Thoracic aorta (tissue), 2 donors: ENCODE measurements around the gene GATA3. TPM values are rescaled to one million over a fixed set of nuclear protein-coding genes. Genes with fewer than 3 reads are reported as not detected.

Source experiments
- ATAC-seq: fragments of 150-250 bp; one replicate; pipeline ENCODE4 v1.8.0; 2017; ENCODE audit warnings: low read depth; ENCODE audit not compliant: insufficient number of reproducible peaks, low FRiP score
- DNase-seq: peaks from one replicate; pipeline ENCODE4 v3.0.0-alpha.2; 2020; ENCODE audit warnings: low spot score
- H3K27ac ChIP-seq, 2 donors: fragments of 200-600 bp; sonication (generic); 1 replicate in 1 of 2; 2 replicates in 1 of 2; pipeline ENCODE4 v1.5.1; 2016; ENCODE audit warnings: mild to moderate bottlenecking in 2 of 2, moderate library complexity in 2 of 2
- H3K27me3 ChIP-seq: fragments of 200-600 bp; sonication (generic); replicated peaks from 2 replicates; pipeline ENCODE4 v1.6.0; 2016; ENCODE audit warnings: mild to moderate bottlenecking; ENCODE audit not compliant: insufficient read depth
- H3K36me3 ChIP-seq: fragments of 200-600 bp; sonication (generic); one replicate; pipeline ENCODE4 v1.5.1; 2016
- H3K4me1 ChIP-seq, 2 donors: fragments of 200-600 bp; sonication (generic); 1 replicate in 1 of 2; 2 replicates in 1 of 2; pipeline versions ENCODE4 v1.5.1 to v1.6.0; 2016; ENCODE audit warnings: low read depth in 2 of 2, mild to moderate bottlenecking in 1 of 2; ENCODE audit not compliant: control insufficient read depth in 1 of 2
- H3K4me3 ChIP-seq: fragments of 200-600 bp; sonication (generic); 2 replicates; pipeline ENCODE4 v1.5.1; 2016; ENCODE audit warnings: mild to moderate bottlenecking
- H3K9me3 ChIP-seq: fragments of 200-600 bp; sonication (generic); 2 replicates; pipeline ENCODE4 v1.5.1; 2016
- total RNA-seq, 2 donors: library from RNA; depleted of rRNA; stranded (reverse); fragments of >200 nt; gene quantifications; one replicate each; pipeline versions ENCODE4 v1.1.0 to v1.2.3, GENCODE V29; 2016
- TF ChIP-seq, protein P1 (sequence below): fragments of 200-600 bp; sonication (generic); IDR thresholded peaks from one replicate; pipeline ENCODE4 v1.5.1; 2019; ENCODE audit warnings: antibody characterized with exemption

Gene GATA3
- total RNA-seq, 2 donors from 2014 or later, result not detected

DNA sequence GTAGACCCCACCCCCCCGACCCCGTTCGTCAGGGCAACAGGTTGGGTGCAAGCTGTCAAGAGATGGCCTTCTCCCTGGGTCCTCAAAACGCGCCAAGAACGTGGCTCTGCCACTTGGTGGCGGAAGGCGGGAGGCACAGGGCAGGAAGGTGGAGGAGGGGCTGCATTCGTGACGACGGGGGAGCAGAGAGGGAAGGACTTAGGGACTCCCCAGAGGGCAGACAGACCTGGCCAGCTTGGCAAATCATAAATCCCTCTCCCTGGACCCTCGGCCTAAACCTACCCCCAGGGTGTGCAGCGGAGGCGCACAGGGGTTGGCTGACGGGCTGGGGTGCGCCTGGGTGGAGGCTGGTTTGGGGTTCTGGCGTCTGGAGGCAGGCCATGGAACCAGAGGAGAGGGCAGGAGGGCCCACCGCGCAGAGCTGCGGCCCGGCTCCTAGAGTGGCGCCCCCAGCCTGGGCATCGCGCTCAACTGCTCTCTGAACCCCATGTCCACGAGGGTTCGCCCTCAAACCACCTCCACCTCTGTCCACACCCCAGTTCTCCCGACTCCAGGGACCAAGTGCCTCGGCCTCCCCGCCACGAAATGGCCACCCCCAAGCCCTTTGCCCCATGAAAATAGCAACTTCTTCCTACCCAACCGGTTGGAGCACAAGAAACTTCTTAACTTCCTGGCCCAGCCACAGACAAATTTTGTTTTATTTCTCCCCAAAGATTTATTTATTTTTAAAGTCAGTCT, 10.8 kb upstream of the GATA3 start:
- Histone ChIP-seq H3K27me3 (peaks cover 38% of the 10 kb centered on the region), H3K9me3 (no peaks in the 10 kb centered on the region), H3K27ac (no peak overlapping the region), H3K4me3 (no peak overlapping the region), H3K36me3 (no peaks in the 10 kb centered on the region), H3K4me1 (peaks cover 3 to 18% of the 10 kb centered on the region in 2 donors)
- ATAC-seq (no peak), DNase-seq (no peak)
- TF ChIP-seq, protein P1, sequence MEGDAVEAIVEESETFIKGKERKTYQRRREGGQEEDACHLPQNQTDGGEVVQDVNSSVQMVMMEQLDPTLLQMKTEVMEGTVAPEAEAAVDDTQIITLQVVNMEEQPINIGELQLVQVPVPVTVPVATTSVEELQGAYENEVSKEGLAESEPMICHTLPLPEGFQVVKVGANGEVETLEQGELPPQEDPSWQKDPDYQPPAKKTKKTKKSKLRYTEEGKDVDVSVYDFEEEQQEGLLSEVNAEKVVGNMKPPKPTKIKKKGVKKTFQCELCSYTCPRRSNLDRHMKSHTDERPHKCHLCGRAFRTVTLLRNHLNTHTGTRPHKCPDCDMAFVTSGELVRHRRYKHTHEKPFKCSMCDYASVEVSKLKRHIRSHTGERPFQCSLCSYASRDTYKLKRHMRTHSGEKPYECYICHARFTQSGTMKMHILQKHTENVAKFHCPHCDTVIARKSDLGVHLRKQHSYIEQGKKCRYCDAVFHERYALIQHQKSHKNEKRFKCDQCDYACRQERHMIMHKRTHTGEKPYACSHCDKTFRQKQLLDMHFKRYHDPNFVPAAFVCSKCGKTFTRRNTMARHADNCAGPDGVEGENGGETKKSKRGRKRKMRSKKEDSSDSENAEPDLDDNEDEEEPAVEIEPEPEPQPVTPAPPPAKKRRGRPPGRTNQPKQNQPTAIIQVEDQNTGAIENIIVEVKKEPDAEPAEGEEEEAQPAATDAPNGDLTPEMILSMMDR, result no peak

DNA sequence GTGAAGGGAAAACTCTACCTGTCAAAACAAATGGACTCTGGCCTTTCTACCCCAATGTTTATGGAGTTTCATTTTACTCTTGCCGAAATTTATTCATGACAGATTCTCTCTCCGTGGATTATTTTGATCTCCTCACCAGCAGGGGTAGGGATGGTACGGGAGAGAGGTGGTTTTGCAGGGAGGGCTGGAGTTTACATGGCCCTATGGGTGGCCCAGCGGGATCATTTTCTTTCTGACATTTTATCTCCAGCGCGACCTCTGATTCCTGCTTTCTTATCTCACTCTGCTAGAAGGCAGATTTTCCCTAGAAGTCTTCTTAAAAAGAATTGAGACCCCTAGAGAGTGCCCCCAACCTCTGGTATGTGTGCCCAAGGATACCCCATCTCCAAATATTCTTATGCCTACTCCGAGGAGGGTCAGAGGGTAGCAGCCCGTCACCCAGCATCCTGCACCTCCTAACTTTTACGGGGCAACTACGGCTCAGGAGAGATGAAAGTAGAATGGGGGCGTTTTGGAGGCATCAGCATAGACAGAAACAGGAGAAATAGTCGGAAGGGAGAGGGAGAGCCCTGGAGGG, 10.1 kb upstream of the GATA3 start:
- H3K9me3 ChIP-seq, result no peaks in the 10 kb centered on the region
- ATAC-seq (no peak), DNase-seq (no peak)
- H3K4me1 ChIP-seq, result peaks cover 7 to 22% of the 10 kb centered on the region in 2 donors
- H3K27me3 ChIP-seq, result peaks cover 37% of the 10 kb centered on the region
- H3K36me3 ChIP-seq, result no peaks in the 10 kb centered on the region
- H3K4me3 ChIP-seq, result peak overlapping the region; percentile 67
- TF ChIP-seq, protein P1, result no peak
- H3K27ac ChIP-seq, result no peak overlapping the region

DNA sequence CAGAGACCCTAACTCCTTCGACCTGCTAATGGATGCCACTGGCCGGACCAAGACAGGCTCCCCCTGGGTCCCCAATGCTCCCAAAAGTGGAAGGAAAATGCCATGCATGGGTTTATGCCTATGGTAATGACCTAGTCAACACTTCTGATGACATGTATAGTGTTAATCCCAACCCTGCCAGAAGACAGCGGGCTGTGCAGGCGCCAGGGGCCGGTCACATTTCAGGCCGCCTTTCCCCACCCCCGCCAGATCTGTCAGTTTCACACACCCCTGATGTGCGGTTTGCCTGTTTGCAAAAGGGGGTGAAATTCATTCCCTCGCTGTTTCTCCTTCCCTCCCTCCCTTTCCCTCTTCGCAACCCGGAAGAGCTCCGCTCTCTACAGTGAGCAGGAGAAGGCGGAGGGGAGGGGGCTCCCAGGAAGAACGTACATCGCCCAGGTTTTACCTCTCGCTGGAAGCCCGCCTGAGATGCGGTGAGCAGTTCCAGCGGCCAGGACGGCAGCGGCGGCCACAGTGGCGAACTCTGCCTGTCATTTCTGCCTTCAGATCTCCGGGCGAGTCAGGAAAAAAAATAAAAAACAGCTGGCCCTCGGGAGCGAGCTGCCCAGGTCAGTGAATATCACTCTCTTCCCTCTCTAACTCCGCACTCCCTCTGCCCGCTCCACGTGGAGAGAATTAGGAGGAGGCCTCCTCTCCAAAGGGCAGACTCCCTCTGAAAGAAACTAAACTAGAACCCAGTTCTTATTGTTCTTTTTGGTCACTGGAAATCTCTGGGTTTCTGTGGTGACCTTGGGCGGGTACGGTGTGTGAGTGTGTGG, 9.4 kb upstream of the GATA3 start:
- Histone ChIP-seq H3K27ac (no peak overlapping the region), H3K4me1 (peaks cover 14 to 29% of the 10 kb centered on the region in 2 donors), H3K9me3 (no peaks in the 10 kb centered on the region), H3K4me3 (peak overlapping the region; percentile 67), H3K36me3 (no peaks in the 10 kb centered on the region), H3K27me3 (peaks cover 32% of the 10 kb centered on the region)
- ATAC-seq, result no peak
- TF ChIP-seq, protein P1, result no peak
- no peak for DNase-seq

DNA sequence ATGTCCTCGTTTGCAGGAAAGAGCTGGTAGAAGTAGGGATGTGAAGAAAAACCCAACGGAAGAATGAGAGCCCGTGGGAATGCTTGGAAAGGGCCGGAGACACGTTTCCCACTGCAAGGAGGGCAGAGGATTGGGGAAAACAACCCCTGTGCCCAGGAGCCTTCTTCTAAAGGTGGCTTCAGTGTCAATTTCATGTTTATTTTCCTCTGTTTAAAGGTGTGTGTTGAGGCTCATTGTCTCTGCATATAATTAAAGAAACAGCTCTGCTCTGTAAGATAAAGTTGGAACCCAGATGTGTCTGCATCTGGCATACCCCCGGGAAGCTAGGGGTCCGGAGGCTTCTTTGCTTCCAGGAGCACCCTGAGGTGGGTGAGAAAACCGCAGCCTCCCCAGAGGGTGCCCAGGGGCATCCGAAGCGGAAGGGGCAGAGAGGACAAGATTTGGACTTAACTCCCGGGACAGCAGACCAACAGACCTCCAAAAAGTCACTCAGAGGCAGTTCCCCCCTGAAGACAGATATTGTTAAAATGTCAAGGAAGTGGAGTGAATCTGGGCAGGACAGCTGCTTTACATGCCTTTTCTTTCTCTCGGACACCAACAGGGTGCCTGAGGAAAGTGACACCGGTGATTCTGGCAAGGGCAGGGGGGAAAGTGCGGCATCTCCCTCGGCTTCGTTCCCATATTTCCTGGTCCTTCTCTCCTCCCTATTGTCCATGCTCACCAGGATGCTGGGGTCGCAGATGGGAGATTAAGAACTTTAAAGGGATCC, 8.6 kb upstream of the GATA3 start:
- DNase-seq (no peak), ATAC-seq (no peak)
- H3K27me3 ChIP-seq, result peaks cover 33% of the 10 kb centered on the region
- no peaks in the 10 kb centered on the region for H3K36me3 ChIP-seq
- no peaks in the 10 kb centered on the region for H3K9me3 ChIP-seq
- no peak overlapping the region for H3K27ac ChIP-seq
- H3K4me1 ChIP-seq, result peaks cover 21 to 37% of the 10 kb centered on the region in 2 donors
- H3K4me3 ChIP-seq, result peak overlapping the region; percentile 67
- TF ChIP-seq, protein P1, result no peak
